ENCODE results near the gene ZNF562. TPM values are rescaled to one million over a fixed set of nuclear protein-coding genes. Genes with fewer than 3 reads are reported as not detected.

The ZNF562 gene
- total and polyA plus RNA-seq, 8 donors: 3.9 to 22.4 (median 12.3) TPM

DNA sequence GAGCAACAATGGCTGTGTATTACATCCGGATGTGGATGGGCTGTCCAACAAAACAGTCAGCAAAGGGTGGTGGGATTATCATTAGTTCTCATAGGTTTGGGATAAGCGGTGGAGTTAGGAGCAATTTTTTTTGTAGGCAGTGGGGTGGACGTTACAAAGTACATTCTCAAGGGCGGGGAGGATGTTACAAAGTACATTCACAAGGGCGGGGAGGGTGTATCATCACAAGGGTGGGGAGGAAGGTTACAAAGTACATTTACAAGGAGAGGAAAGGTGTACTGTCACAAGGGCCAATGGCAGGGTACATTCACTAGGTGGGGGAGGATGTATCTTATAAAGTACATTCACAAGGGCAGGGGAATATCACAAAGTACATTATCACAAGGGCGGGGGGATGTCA is 33.1 kb downstream of the ZNF562 start:
- ATAC-seq: no peak
- H3K4me3 ChIP-seq: no peak overlapping the region
- 96 to 97% methylated on average over 6 of the region's 6 CpGs for WGBS, 2 donors
- no peak overlapping the region for H3K27ac ChIP-seq
- TF ChIP-seq, protein P1, sequence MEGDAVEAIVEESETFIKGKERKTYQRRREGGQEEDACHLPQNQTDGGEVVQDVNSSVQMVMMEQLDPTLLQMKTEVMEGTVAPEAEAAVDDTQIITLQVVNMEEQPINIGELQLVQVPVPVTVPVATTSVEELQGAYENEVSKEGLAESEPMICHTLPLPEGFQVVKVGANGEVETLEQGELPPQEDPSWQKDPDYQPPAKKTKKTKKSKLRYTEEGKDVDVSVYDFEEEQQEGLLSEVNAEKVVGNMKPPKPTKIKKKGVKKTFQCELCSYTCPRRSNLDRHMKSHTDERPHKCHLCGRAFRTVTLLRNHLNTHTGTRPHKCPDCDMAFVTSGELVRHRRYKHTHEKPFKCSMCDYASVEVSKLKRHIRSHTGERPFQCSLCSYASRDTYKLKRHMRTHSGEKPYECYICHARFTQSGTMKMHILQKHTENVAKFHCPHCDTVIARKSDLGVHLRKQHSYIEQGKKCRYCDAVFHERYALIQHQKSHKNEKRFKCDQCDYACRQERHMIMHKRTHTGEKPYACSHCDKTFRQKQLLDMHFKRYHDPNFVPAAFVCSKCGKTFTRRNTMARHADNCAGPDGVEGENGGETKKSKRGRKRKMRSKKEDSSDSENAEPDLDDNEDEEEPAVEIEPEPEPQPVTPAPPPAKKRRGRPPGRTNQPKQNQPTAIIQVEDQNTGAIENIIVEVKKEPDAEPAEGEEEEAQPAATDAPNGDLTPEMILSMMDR (IDR thresholded peaks at IDR 0.05): no peak
- FAIRE-seq: no peak
- no peaks in the 10 kb centered on the region for H3K27me3 ChIP-seq
- DNase-seq: no peak
- no peaks in the 10 kb centered on the region for H3K36me3 ChIP-seq
- intact Hi-C loops (cut with DNase I): no loop called here
- H3K4me1 ChIP-seq: no peaks in the 10 kb centered on the region
- H3K9me3 ChIP-seq: no peaks in the 10 kb centered on the region

DNA sequence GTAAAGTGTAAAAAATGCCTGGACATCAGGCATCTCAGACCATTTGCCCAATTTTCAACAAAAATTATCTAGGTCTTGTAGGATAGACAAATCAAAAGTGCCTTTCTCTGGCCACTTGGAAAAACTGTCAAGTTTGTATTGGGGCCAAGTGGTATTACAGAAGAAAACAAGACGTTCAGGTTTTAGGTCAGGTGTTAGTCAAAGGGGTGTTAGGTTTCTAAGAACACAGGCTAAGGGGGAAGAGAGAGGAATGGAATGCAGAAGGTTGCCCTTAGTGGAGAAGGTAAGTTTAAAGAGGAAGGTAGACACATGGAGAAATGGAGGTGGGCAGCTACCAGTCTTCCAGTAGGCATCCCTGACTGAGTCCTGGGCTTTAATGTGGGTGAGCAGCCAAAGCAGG is 33.9 kb downstream of the ZNF562 start:
- DNase-seq: no peak
- WGBS, 2 donors: 39 to 64% methylated on average over 1 of the region's 1 CpG
- H3K27ac ChIP-seq: no peak overlapping the region
- H3K4me1 ChIP-seq: no peaks in the 10 kb centered on the region
- intact Hi-C loops (cut with DNase I): no loop called here
- no peak overlapping the region for H3K4me3 ChIP-seq
- H3K9me3 ChIP-seq: no peaks in the 10 kb centered on the region
- ATAC-seq: no peak
- no peaks in the 10 kb centered on the region for H3K27me3 ChIP-seq
- TF ChIP-seq, protein P1 (IDR thresholded peaks at IDR 0.05): no peak
- FAIRE-seq: no peak
- H3K36me3 ChIP-seq: no peaks in the 10 kb centered on the region

DNA sequence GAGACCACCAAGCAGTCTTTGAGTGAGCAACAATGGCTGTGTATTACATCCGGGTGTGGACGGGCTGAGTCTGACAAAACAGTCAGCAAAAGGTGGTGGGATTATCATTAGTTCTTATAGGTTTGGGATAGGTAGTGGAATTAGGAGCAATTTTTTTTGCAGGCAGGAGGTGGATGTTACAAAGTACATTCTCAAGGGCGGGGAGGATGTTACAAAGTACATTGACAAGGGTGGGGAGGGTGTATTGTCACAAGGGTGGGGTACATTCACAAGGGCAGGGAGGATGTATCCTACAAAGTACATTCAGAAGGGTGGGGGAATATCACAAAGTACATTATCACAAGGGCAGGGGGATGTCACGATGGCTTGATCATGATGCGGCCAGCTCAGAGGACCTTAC is 38.9 kb downstream of the ZNF562 start:
- intact Hi-C loops (cut with DNase I): no loop called here
- WGBS, 2 donors: 96 to 100% methylated on average over 5 of the region's 5 CpGs
- FAIRE-seq (no peak), DNase-seq (no peak), ATAC-seq (no peak)
- Histone ChIP-seq H3K4me1 (no peaks in the 10 kb centered on the region), H3K4me3 (no peak overlapping the region), H3K36me3 (no peaks in the 10 kb centered on the region), H3K27me3 (no peaks in the 10 kb centered on the region), H3K9me3 (no peaks in the 10 kb centered on the region), H3K27ac (no peak overlapping the region)
- TF ChIP-seq, protein P1 (IDR thresholded peaks at IDR 0.05): no peak

DNA sequence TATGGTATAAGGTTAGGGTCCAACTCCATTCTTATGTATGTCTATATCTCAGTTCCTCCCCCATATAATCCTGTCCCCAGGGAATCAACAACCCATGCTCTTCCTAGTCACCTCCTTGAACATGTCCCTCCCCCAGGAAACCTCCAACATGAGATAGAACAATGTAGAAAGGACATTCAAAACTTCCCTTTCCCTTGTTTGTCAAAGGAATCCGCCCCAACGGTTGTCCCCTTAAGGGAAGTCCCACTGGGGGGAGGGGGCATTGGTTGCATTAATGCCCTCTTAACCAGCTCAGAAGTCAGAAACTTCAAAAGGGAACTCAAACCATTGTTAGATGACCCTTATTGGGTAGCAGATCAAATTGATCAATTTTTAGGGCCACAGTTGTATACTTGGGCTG is 47.0 kb downstream of the ZNF562 start:
- H3K9me3 ChIP-seq: no peaks in the 10 kb centered on the region
- FAIRE-seq: no peak
- H3K27ac ChIP-seq: no peak overlapping the region
- H3K27me3 ChIP-seq: no peaks in the 10 kb centered on the region
- TF ChIP-seq, protein P1 (IDR thresholded peaks at IDR 0.05): no peak
- H3K4me1 ChIP-seq: no peaks in the 10 kb centered on the region
- ATAC-seq: no peak
- DNase-seq: no peak
- intact Hi-C loops (cut with DNase I): loop anchor here in 2 of 3 donors (5.0 kb wide), 2 partner anchors 159 to 169 kb away; no protein-coding TSS in a partner anchor
- WGBS, 2 donors: 83 to 88% methylated on average over 2 of the region's 2 CpGs
- no peaks in the 10 kb centered on the region for H3K36me3 ChIP-seq
- H3K4me3 ChIP-seq: no peak overlapping the region

DNA sequence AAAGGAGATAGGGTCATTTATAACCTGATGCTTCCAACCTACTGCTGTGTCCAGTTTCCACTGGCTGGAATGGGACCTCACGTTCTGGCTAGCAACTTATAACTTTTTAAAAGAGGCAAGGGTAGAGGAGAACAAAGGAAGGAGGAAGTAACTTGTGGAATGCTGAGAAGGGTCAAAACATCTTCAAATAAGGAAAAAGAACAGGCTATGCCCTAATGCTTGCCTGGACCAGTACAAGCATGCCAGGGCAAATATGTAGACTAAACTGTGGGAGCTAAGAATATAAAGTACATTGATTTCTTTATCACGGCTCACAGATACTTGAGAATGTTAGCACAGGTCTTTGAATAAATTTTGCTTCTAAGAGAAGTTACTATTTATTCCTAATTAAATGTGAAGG is 52.4 kb downstream of the ZNF562 start:
- Histone ChIP-seq H3K9me3 (no peaks in the 10 kb centered on the region), H3K27me3 (no peaks in the 10 kb centered on the region), H3K4me1 (peaks cover 5 to 13% (median 5%) of the 10 kb centered on the region in 3 donors), H3K27ac (peak overlapping the region in 1 of 4 donors; percentile 97), H3K36me3 (peaks cover 4 to 19% (median 15%) of the 10 kb centered on the region in 3 donors), H3K4me3 (no peak overlapping the region)
- ATAC-seq (no peak), DNase-seq (no peak), FAIRE-seq (no peak)
- 57 to 67% methylated on average over 2 of the region's 2 CpGs for WGBS, 2 donors
- TF ChIP-seq, protein P1 (IDR thresholded peaks at IDR 0.05): no peak
- intact Hi-C loops (cut with DNase I): no loop called here

Measured in pancreas (tissue), 10 donors.